ENCODE data around the gene GM2A.

GM2A gene

DNA sequence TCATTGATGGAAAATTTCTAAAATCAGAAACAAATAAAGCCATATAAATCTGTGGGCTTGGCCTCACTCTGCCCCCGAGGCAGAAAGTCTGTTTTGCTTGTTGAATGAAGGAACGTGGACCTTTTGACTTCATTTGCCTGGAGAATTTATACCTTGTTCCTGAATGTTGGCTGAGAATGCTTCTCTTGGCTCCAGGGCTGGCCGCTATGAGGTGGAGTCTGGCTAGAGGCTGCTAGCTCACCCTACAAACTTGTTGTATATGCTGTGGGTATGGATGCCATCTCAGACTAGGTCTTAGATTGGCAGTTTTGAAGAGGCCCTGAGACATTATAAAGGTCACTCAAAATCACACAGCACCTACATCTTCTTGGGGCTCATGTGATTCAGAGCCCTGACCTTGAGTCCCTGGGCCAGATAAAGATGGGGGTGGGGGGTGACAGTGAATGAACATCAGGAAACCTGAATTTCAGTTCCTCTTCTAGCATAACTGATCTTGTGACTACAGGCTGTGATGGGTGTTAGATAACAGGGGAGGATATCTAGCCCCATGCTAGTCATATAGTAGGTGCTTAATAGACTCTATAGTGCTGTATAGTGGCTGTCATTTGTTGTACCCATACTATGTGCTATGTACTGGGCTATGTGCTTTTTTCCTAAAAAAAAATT, 2.8 kb downstream of the GM2A start:
- Histone ChIP-seq H3K36me3 (ENCODE audit: control insufficient read depth in 1 of 2, insufficient read depth in 2 of 2, low read length in 2 of 2) (peaks cover 0 to 2% of the 10 kb centered on the region in 2 experiments), H3K4me3 (ENCODE audit: low read depth, low read length) (no peak overlapping the region), H2AFZ (ENCODE audit: insufficient read depth, low read length, poor library complexity) (no peak overlapping the region), H4K91ac (ENCODE audit: low read depth, low read length) (no peak overlapping the region), H3K9ac (ENCODE audit: low read length) (no peak overlapping the region), H3K79me2 (ENCODE audit: control insufficient read depth, insufficient read depth, low read length, poor library complexity) (peaks cover 5% of the 10 kb centered on the region), H3K14ac (ENCODE audit: low read length) (no peak overlapping the region), H3K4me1 (ENCODE audit: control insufficient read depth in 1 of 2, insufficient read depth in 2 of 2, low read length in 2 of 2) (peaks cover 28 to 29% of the 10 kb centered on the region in 2 experiments), H2BK120ac (ENCODE audit: insufficient read depth, low read length, poor library complexity) (no peak overlapping the region), H2BK5ac (ENCODE audit: low read depth, low read length, poor library complexity) (no peak overlapping the region), H3K4ac (ENCODE audit: low read depth, low read length) (no peak overlapping the region), H3K9me3 (ENCODE audit: insufficient read depth, low read depth, low read length) (no peaks in the 10 kb centered on the region), H3K27ac (ENCODE audit: low read depth, low read length) (no peak overlapping the region), H3K18ac (ENCODE audit: low read length) (no peak overlapping the region), H4K12ac (ENCODE audit: low read depth, low read length) (no peak overlapping the region), H4K8ac (ENCODE audit: low read depth, low read length) (no peak overlapping the region), H2AK5ac (ENCODE audit: low read length) (no peak overlapping the region), H3K27me3 (ENCODE audit: insufficient read depth, low read length) (no peaks in the 10 kb centered on the region), H2BK12ac (ENCODE audit: low read length) (no peak overlapping the region), H3K4me2 (ENCODE audit: low read length) (no peak overlapping the region), H3K23ac (ENCODE audit: low read length) (no peak overlapping the region), H3K79me1 (ENCODE audit: low read length) (peaks cover 29% of the 10 kb centered on the region)
- WGBS (ENCODE audit: extremely low coverage, insufficient coverage, insufficient read length), result no CpG with 5 or more reads among the region's 3 CpGs
- peak; percentile 58 to 77 for DNase-seq

DNA sequence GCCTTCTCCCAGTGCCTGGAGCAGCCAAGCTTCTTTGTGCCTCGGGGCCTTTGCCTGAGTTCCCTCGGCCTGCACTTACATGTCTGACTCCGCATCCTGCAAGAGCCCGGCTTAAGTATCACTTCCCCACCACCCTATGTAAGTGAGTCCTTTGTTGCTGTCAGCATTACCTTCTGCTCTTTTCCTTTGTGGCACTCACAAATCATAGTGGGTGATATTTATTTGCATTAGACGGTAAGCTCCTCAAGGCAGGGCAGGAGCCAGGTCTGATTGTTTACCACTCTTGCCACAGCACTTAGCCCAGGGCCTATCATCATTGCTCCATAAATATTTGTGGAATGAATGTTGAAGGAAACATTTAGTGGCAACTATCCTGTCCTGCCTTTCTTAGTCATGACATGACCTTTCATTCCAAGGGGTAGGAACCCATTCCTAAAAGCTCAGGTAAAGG, 4.8 kb downstream of the GM2A start:
- Histone ChIP-seq H3K23ac (ENCODE audit: low read length) (no peak overlapping the region), H3K18ac (ENCODE audit: low read length) (peak overlapping the region; percentile 0), H2BK5ac (ENCODE audit: low read depth, low read length, poor library complexity) (peak overlapping the region; percentile 39), H4K8ac (ENCODE audit: low read depth, low read length) (peak overlapping the region; percentile 5), H3K9me3 (ENCODE audit: insufficient read depth, low read depth, low read length) (no peaks in the 10 kb centered on the region), H3K79me2 (ENCODE audit: control insufficient read depth, insufficient read depth, low read length, poor library complexity) (peaks cover 5% of the 10 kb centered on the region), H4K91ac (ENCODE audit: low read depth, low read length) (peak overlapping the region; percentile 28), H3K9ac (ENCODE audit: low read length) (no peak overlapping the region), H4K12ac (ENCODE audit: low read depth, low read length) (no peak overlapping the region), H3K4ac (ENCODE audit: low read depth, low read length) (peak overlapping the region; percentile 19), H3K4me2 (ENCODE audit: low read length) (peak overlapping the region; percentile 33), H3K79me1 (ENCODE audit: low read length) (peaks cover 29% of the 10 kb centered on the region), H3K4me3 (ENCODE audit: low read depth, low read length) (no peak overlapping the region), H2AFZ (ENCODE audit: insufficient read depth, low read length, poor library complexity) (no peak overlapping the region), H3K27me3 (ENCODE audit: insufficient read depth, low read length) (no peaks in the 10 kb centered on the region), H2BK120ac (ENCODE audit: insufficient read depth, low read length, poor library complexity) (peak overlapping the region; percentile 16), H3K36me3 (ENCODE audit: control insufficient read depth in 1 of 2, insufficient read depth in 2 of 2, low read length in 2 of 2) (peaks cover 2 to 4% of the 10 kb centered on the region in 2 experiments), H3K4me1 (ENCODE audit: control insufficient read depth in 1 of 2, insufficient read depth in 2 of 2, low read length in 2 of 2) (peaks cover 28 to 29% of the 10 kb centered on the region in 2 experiments), H2BK12ac (ENCODE audit: low read length) (peak overlapping the region; percentile 39), H2AK5ac (ENCODE audit: low read length) (no peak overlapping the region), H3K27ac (ENCODE audit: low read depth, low read length) (peak overlapping the region; percentile 84), H3K14ac (ENCODE audit: low read length) (peak overlapping the region; percentile 14)
- peak; percentile 91 to 97 for DNase-seq
- no CpG with 5 or more reads among the region's 5 CpGs for WGBS (ENCODE audit: extremely low coverage, insufficient coverage, insufficient read length)

- peak overlapping the region; percentile 20 for H2BK120ac ChIP-seq (ENCODE audit: insufficient read depth, low read length, poor library complexity)
- H3K27me3 ChIP-seq (ENCODE audit: insufficient read depth, low read length), result no peaks in the 10 kb centered on the region
- peaks cover 3% of the 10 kb centered on the region for H3K79me2 ChIP-seq (ENCODE audit: control insufficient read depth, insufficient read depth, low read length, poor library complexity)
- H3K4me3 ChIP-seq (ENCODE audit: low read depth, low read length), result no peak overlapping the region
- no peak for DNase-seq
- H4K91ac ChIP-seq (ENCODE audit: low read depth, low read length), result peak overlapping the region; percentile 44
- H3K9me3 ChIP-seq (ENCODE audit: insufficient read depth, low read depth, low read length), result no peaks in the 10 kb centered on the region
- H4K8ac ChIP-seq (ENCODE audit: low read depth, low read length), result no peak overlapping the region
- H2BK5ac ChIP-seq (ENCODE audit: low read depth, low read length, poor library complexity), result peak overlapping the region; percentile 73
- H3K4ac ChIP-seq (ENCODE audit: low read depth, low read length), result peak overlapping the region; percentile 39
- peak overlapping the region; percentile 35 for H3K14ac ChIP-seq (ENCODE audit: low read length)
- no peak overlapping the region for H4K12ac ChIP-seq (ENCODE audit: low read depth, low read length)
- H3K9ac ChIP-seq (ENCODE audit: low read length), result no peak overlapping the region
- H3K27ac ChIP-seq (ENCODE audit: low read depth, low read length), result peak overlapping the region; percentile 84
- no CpG with 5 or more reads among the region's 7 CpGs for WGBS (ENCODE audit: extremely low coverage, insufficient coverage, insufficient read length)
- peaks cover 4% of the 10 kb centered on the region in 2 experiments for H3K36me3 ChIP-seq (ENCODE audit: control insufficient read depth in 1 of 2, insufficient read depth in 2 of 2, low read length in 2 of 2)
- peaks cover 27% of the 10 kb centered on the region for H3K79me1 ChIP-seq (ENCODE audit: low read length)
- H3K18ac ChIP-seq (ENCODE audit: low read length), result peak overlapping the region; percentile 31
- H3K23ac ChIP-seq (ENCODE audit: low read length), result no peak overlapping the region
- H2AFZ ChIP-seq (ENCODE audit: insufficient read depth, low read length, poor library complexity), result no peak overlapping the region
- peaks cover 28 to 29% of the 10 kb centered on the region in 2 experiments for H3K4me1 ChIP-seq (ENCODE audit: control insufficient read depth in 1 of 2, insufficient read depth in 2 of 2, low read length in 2 of 2)
- H2AK5ac ChIP-seq (ENCODE audit: low read length), result no peak overlapping the region
- peak overlapping the region; percentile 5 for H3K4me2 ChIP-seq (ENCODE audit: low read length)
- H2BK12ac ChIP-seq (ENCODE audit: low read length), result peak overlapping the region; percentile 31
Observed at GRCh38 chr5:151258201-151258611, 5.2 kb downstream of the GM2A start.

DNA sequence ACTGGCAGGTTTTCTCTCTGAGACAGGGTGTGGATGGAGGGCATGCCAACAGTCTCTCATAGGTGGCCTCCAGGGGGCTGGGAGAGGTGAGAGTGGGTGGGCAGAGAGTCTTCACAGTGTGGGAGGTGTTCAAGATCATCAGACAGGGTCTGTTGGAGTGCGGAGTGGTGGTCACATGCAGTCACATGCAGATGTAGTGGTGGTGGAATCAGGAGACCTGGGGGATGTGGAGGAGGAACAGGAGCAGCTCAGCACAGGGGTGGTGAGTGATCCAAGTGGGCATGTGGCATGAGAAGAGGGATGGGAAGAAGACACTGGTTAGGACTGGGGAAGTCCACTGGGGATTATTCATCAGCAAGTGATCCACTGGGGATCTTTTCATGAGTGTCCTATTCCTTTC, 5.8 kb downstream of the GM2A start:
- WGBS (ENCODE audit: extremely low coverage, insufficient coverage, insufficient read length), result no CpG with 5 or more reads among the region's 1 CpG

More for the DNA sequence above, 5.8 kb downstream of the GM2A start:
- H4K91ac ChIP-seq (ENCODE audit: low read depth, low read length), result peak overlapping the region; percentile 44
- peak overlapping the region; percentile 31 for H2BK12ac ChIP-seq (ENCODE audit: low read length)
- peak overlapping the region; percentile 9 for H2BK120ac ChIP-seq (ENCODE audit: insufficient read depth, low read length, poor library complexity)
- no peaks in the 10 kb centered on the region for H3K9me3 ChIP-seq (ENCODE audit: insufficient read depth, low read depth, low read length)
- peaks cover 3% of the 10 kb centered on the region for H3K79me2 ChIP-seq (ENCODE audit: control insufficient read depth, insufficient read depth, low read length, poor library complexity)
- H3K36me3 ChIP-seq (ENCODE audit: control insufficient read depth in 1 of 2, insufficient read depth in 2 of 2, low read length in 2 of 2), result peaks cover 4% of the 10 kb centered on the region in 2 experiments
- H3K27ac ChIP-seq (ENCODE audit: low read depth, low read length), result peak overlapping the region; percentile 84
- no peak overlapping the region for H3K23ac ChIP-seq (ENCODE audit: low read length)
- H3K27me3 ChIP-seq (ENCODE audit: insufficient read depth, low read length), result no peaks in the 10 kb centered on the region
- no peak overlapping the region for H3K4me3 ChIP-seq (ENCODE audit: low read depth, low read length)
- peak overlapping the region; percentile 47 for H3K14ac ChIP-seq (ENCODE audit: low read length)
- H3K9ac ChIP-seq (ENCODE audit: low read length), result no peak overlapping the region
- no peak overlapping the region for H2AFZ ChIP-seq (ENCODE audit: insufficient read depth, low read length, poor library complexity)
- no peak overlapping the region for H2BK5ac ChIP-seq (ENCODE audit: low read depth, low read length, poor library complexity)
- peak overlapping the region; percentile 24 for H3K18ac ChIP-seq (ENCODE audit: low read length)
- H3K79me1 ChIP-seq (ENCODE audit: low read length), result peaks cover 22% of the 10 kb centered on the region
- H3K4me1 ChIP-seq (ENCODE audit: control insufficient read depth in 1 of 2, insufficient read depth in 2 of 2, low read length in 2 of 2), result peaks cover 24 to 25% of the 10 kb centered on the region in 2 experiments
- DNase-seq, result no peak
- no peak overlapping the region for H4K12ac ChIP-seq (ENCODE audit: low read depth, low read length)
- no peak overlapping the region for H3K4ac ChIP-seq (ENCODE audit: low read depth, low read length)
- H2AK5ac ChIP-seq (ENCODE audit: low read length), result peak overlapping the region; percentile 16
- no peak overlapping the region for H4K8ac ChIP-seq (ENCODE audit: low read depth, low read length)
- H3K4me2 ChIP-seq (ENCODE audit: low read length), result no peak overlapping the region

Data from trophoblast cell (in vitro differentiated cells and primary cell).